Subcutaneous abdominal adipose tissue (tissue), 5 donors: Measurements from ENCODE around the gene MAP3K19.
"Not testable (repeated sequence)": the region's sequence is repeated elsewhere in the genome, so short reads cannot be mapped to it uniquely, and the experiment has no call there.

Experiments used
- H3K27ac ChIP-seq: one replicate; pipeline ENCODE4 v1.7.0; 2013; ENCODE audit warnings: low read depth, mild to moderate bottlenecking, inconsistent platforms, low read length, moderate library complexity
- H3K27me3 ChIP-seq, 5 donors: one replicate each; pipeline ENCODE4 v1.7.0; 2013; ENCODE audit warnings: low read length in 5 of 5, inconsistent platforms in 1 of 5; ENCODE audit not compliant: control insufficient read depth in 5 of 5, insufficient read depth in 4 of 5
- H3K36me3 ChIP-seq, 5 donors: one replicate each; pipeline ENCODE4 v1.7.0; 2013; ENCODE audit warnings: low read length in 5 of 5; ENCODE audit not compliant: control insufficient read depth in 5 of 5, insufficient read depth in 5 of 5
- H3K4me1 ChIP-seq, 5 donors: one replicate each; pipeline ENCODE4 v1.7.0; 2013; ENCODE audit warnings: low read length in 5 of 5, mild to moderate bottlenecking in 3 of 5, moderate library complexity in 1 of 5; ENCODE audit not compliant: control insufficient read depth in 5 of 5, insufficient read depth in 5 of 5
- H3K4me3 ChIP-seq, 5 donors: one replicate each; pipeline ENCODE4 v1.7.0; 2013; ENCODE audit warnings: low read length in 5 of 5, low read depth in 1 of 5
- H3K9ac ChIP-seq, 5 donors: one replicate each; pipeline ENCODE4 v1.7.0; 2013; ENCODE audit warnings: low read length in 5 of 5, mild to moderate bottlenecking in 4 of 5, moderate library complexity in 3 of 5
- H3K9me3 ChIP-seq, 5 donors: one replicate each; pipeline ENCODE4 v1.7.0; 2013; ENCODE audit warnings: low read length in 5 of 5; ENCODE audit not compliant: control insufficient read depth in 5 of 5
- donor health status: healthy.
- donor health status: healthy.
- donor health status: healthy.
- donor health status: healthy.
- donor health status: healthy.

MAP3K19 gene

DNA sequence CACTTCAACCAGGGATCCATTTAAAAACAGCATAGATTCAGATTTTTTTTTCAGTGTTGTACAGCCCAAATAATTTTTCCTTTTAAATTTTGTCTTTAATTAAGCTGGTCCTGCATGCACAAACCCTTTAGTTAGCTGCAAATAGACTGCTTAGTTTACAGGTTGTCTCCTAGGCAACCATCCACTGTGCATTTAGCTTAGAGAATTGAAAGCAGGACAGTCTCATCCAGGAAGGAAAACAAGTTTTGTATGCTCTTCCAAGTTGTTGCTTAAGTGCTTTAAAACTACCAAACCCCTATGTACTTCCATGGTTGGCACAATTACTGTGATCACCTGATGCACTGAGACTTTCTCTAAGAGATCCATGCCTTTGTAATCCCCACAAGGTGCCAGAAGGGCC lies at the start of gene MAP3K19:
TSS of gene MAP3K19 (minus strand) at position 148 of the 400 bp plus-strand sequence. CDS start 22,800 bp downstream, outside the sequence.
- no peaks in the 10 kb centered on the region for H3K36me3 ChIP-seq
- H3K9me3 ChIP-seq: no peaks in the 10 kb centered on the region
- no peak within 1 kb of the TSS for H3K27ac ChIP-seq
- H3K4me3 ChIP-seq: no peak within 1 kb of the TSS
- H3K27me3 ChIP-seq: peaks cover 0 to 3% (median 0%) of the 10 kb centered on the region in 5 donors
- H3K4me1 ChIP-seq: peaks cover 0 to 4% (median 3%) of the 10 kb centered on the region in 5 donors
- no peak within 1 kb of the TSS for H3K9ac ChIP-seq

DNA sequence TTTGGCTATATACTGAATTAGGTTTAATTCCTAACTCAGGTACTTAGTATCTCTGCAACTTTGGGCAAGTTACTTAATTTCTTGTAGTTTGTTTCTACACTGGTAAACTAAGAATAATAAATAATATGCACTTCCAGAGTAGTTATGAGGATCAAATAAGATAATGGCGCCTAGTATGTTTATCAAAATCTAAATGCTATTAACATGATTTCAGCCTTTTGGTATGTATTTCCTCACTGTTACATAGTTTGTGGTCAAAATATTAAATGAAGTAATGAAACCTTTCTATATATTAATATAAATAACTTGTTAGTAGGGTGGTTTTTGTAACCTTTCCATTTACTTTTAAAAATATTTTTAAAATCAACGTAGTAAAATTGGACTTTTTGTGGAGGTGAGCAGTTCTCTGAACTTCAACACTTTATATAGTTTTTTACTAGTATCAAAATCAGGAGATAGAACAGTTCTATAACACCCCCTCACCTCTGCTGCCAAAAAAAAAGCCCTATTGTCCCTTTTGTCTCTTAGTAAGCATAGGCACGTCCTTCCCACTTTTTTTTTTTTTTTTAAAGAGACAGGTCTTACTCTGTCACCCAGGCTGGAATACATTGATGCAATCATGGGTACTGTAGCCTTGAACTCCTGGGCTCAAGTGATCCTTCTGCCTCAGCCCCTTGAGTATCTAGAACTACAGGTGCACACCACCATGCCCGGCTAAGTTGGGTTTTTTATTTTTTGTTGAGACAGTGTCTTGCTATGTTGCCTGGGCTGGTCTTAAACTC lies 49.6 kb upstream of the MAP3K19 start:
- no peak overlapping the region for H3K9ac ChIP-seq
- no peak overlapping the region for H3K27ac ChIP-seq
- H3K9me3 ChIP-seq: no peaks in the 10 kb centered on the region
- no peaks in the 10 kb centered on the region for H3K4me1 ChIP-seq
- H3K36me3 ChIP-seq: peaks cover 16 to 30% (median 25%) of the 10 kb centered on the region in 5 donors
- no peaks in the 10 kb centered on the region for H3K27me3 ChIP-seq
- no peak overlapping the region for H3K4me3 ChIP-seq

DNA sequence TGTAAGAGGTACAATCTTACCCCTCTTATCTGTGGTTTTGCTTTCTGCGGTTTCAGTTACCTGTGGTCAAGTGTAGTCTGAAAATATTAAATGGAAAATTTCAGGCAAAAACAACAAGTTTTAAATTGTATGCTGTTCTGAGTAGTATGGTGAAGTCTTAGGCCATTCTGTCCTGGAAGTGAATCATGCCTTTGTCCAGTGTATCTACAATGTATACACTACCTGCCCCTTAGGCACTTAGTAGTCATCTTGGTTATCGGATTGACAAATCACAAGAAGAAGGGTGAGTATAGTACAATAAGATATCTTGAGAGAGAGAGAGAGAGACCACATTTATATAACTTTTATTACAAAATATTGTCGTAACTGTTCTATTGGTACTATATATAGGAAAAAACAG lies 48.3 kb upstream of the MAP3K19 start:
- no peaks in the 10 kb centered on the region for H3K27me3 ChIP-seq
- H3K36me3 ChIP-seq: peaks cover 16 to 39% (median 25%) of the 10 kb centered on the region in 5 donors
- no peaks in the 10 kb centered on the region for H3K4me1 ChIP-seq
- H3K27ac ChIP-seq: no peak overlapping the region
- H3K4me3 ChIP-seq: no peak overlapping the region
- H3K9ac ChIP-seq: no peak overlapping the region
- no peaks in the 10 kb centered on the region for H3K9me3 ChIP-seq

- Histone ChIP-seq H3K36me3 (peaks cover 18 to 39% (median 25%) of the 10 kb centered on the region in 5 donors), H3K9me3 (no peaks in the 10 kb centered on the region), H3K27ac (no peak overlapping the region), H3K4me3 (no peak overlapping the region), H3K27me3 (no peaks in the 10 kb centered on the region), H3K9ac (no peak overlapping the region), H3K4me1 (no peaks in the 10 kb centered on the region)
Measured at GRCh38 chr2:135094508-135094907, 47.3 kb upstream of the MAP3K19 start.

DNA sequence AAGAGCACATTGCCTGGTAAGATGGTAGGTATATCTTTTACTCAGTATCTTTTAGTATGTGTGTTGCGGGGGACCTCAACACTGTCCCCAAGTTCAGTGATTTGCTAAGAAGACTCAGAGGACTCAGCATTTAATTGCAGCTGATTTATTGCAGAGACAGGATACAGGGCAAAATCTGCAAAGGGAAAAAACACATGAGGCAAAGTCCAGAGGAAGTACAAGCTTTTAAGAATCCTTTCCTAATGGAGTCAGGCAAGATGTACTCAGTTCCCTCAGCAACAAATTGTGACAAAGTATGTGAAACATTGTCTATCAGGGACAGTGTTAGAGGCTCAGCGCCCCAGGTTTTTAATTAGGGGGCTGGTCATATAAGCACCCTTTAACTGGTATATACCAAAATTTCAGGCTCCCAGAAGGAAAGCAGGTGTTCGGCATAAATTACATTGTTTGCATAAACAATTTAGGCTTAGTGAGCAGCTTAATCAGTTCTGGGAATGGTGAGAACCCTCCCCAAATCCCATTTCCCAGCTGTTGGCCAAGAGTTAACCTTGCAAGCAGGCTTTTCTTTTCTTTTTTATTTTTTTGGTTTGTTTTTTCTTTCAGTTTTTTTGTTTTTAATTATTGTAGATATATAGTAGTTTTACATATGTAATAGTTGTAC lies 46.6 kb upstream of the MAP3K19 start:
- Histone ChIP-seq H3K9me3 (no peaks in the 10 kb centered on the region), H3K36me3 (peaks cover 18 to 39% (median 25%) of the 10 kb centered on the region in 5 donors), H3K9ac (no peak overlapping the region), H3K27ac (no peak overlapping the region), H3K27me3 (no peaks in the 10 kb centered on the region), H3K4me3 (no peak overlapping the region), H3K4me1 (no peaks in the 10 kb centered on the region)

GRCh38 chr2:135093193-135093592 lies 45.9 kb upstream of the MAP3K19 start:
- Histone ChIP-seq H3K36me3 (peaks cover 18 to 39% (median 25%) of the 10 kb centered on the region in 5 donors), H3K4me3 (no peak overlapping the region), H3K27me3 (no peaks in the 10 kb centered on the region), H3K9me3 (no peaks in the 10 kb centered on the region), H3K4me1 (no peaks in the 10 kb centered on the region), H3K9ac (no peak overlapping the region), H3K27ac (no peak overlapping the region)

DNA sequence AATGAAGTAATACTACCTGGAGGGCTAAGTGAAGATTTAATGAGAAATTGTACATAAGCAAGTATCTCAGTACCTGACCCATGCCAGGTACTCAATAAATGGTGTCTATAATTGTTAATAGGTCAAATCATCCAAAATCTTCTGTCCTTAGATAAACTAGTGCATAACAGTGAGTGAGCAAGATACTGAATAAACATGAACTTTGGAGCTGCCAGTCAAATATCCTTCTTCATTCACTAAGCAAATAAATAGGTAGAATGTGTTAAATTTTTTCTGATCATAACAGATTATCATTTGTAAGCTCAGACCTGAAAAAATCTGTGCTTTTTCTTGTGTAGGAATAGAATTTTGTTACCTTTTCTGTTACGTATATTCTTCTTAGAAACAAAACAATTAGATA lies 44.4 kb upstream of the MAP3K19 start:
- Histone ChIP-seq H3K9ac (no peak overlapping the region), H3K27ac (no peak overlapping the region), H3K9me3 (no peaks in the 10 kb centered on the region), H3K27me3 (no peaks in the 10 kb centered on the region), H3K36me3 (peaks cover 15 to 35% (median 25%) of the 10 kb centered on the region in 5 donors), H3K4me1 (no peaks in the 10 kb centered on the region), H3K4me3 (no peak overlapping the region)

GRCh38 chr2:135089597-135089996 lies 42.4 kb upstream of the MAP3K19 start:
- not testable (repeated sequence) for H3K9me3 ChIP-seq, H3K4me1 ChIP-seq, H3K27ac ChIP-seq, H3K27me3 ChIP-seq, H3K4me3 ChIP-seq, H3K9ac ChIP-seq
- peaks cover 13 to 25% (median 19%) of the 10 kb centered on the region in 5 donors for H3K36me3 ChIP-seq

GRCh38 chr2:135086222-135086621 lies 39.0 kb upstream of the MAP3K19 start:
- Histone ChIP-seq H3K36me3 (peaks cover 0 to 10% (median 3%) of the 10 kb centered on the region in 5 donors), H3K4me3 (no peak overlapping the region), H3K9me3 (peaks cover 0 to 2% (median 0%) of the 10 kb centered on the region in 5 donors), H3K9ac (no peak overlapping the region), H3K27me3 (no peaks in the 10 kb centered on the region), H3K4me1 (no peaks in the 10 kb centered on the region), H3K27ac (no peak overlapping the region)

DNA sequence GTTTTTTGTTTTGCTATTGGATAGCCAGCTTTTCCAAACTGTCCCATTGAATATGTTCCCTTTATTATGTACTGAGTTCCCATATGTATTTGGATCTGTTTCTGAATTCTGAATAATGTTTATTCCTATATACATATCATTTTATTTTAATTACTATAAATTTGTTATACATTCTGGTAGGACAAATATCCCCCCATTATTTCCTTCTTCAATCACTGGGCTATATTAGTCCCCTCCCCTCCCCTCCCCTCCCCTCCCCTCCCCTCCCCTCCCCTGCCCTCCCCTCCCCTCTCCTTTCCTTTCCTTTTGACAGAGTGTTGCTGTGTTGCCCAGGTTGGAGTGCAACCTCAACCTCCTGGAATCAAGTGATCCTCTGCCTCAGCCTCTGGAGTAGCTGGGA lies 31.2 kb upstream of the MAP3K19 start:
- no peak overlapping the region for H3K4me3 ChIP-seq

More for the DNA sequence above, 31.2 kb upstream of the MAP3K19 start:
- Histone ChIP-seq H3K9me3 (no peaks in the 10 kb centered on the region), H3K9ac (no peak overlapping the region), H3K36me3 (peaks cover 0 to 6% (median 6%) of the 10 kb centered on the region in 5 donors), H3K27ac (no peak overlapping the region), H3K4me1 (peaks cover 0 to 5% (median 0%) of the 10 kb centered on the region in 5 donors), H3K27me3 (no peaks in the 10 kb centered on the region)
